Nephron (organoid): ENCODE measurements around the gene FTL.

Experiments used
- H3K27ac Mint-ChIP-seq, 3 experiments: 2 replicates each; pipeline ENCODE4 v1.8.0; 2020; ENCODE audit warnings: mixed read lengths in 3 of 3, mild to moderate bottlenecking in 2 of 3, moderate library complexity in 1 of 3
- H3K27me3 Mint-ChIP-seq: 2 replicates; pipeline ENCODE4 v1.8.0; 2021; ENCODE audit warnings: low read depth, mild to moderate bottlenecking, moderate library complexity, mixed read lengths
- H3K36me3 Mint-ChIP-seq: 2 replicates; pipeline ENCODE4 v1.8.0; 2020; ENCODE audit warnings: low read depth, mixed read lengths
- H3K4me1 Mint-ChIP-seq: 2 replicates; pipeline ENCODE4 v1.8.0; 2020; ENCODE audit warnings: mixed read lengths
- H3K4me3 Mint-ChIP-seq, 3 experiments: 2 replicates each; pipeline ENCODE4 v1.8.0; 2020; ENCODE audit warnings: mild to moderate bottlenecking in 3 of 3, mixed read lengths in 3 of 3, moderate library complexity in 2 of 3
- H3K9me3 Mint-ChIP-seq: 2 replicates; pipeline ENCODE4 v1.8.0; 2020; ENCODE audit warnings: mixed read lengths
- TF ChIP-seq, protein P1 (sequence below), 3 experiments: fragments of 200-600 bp; sonication (generic); IDR thresholded peaks; one replicate each; pipeline ENCODE4 v1.5.0; 2021; ENCODE audit warnings: antibody characterized with exemption in 3 of 3; ENCODE audit not compliant: unreplicated experiment in 3 of 3

Gene FTL

DNA sequence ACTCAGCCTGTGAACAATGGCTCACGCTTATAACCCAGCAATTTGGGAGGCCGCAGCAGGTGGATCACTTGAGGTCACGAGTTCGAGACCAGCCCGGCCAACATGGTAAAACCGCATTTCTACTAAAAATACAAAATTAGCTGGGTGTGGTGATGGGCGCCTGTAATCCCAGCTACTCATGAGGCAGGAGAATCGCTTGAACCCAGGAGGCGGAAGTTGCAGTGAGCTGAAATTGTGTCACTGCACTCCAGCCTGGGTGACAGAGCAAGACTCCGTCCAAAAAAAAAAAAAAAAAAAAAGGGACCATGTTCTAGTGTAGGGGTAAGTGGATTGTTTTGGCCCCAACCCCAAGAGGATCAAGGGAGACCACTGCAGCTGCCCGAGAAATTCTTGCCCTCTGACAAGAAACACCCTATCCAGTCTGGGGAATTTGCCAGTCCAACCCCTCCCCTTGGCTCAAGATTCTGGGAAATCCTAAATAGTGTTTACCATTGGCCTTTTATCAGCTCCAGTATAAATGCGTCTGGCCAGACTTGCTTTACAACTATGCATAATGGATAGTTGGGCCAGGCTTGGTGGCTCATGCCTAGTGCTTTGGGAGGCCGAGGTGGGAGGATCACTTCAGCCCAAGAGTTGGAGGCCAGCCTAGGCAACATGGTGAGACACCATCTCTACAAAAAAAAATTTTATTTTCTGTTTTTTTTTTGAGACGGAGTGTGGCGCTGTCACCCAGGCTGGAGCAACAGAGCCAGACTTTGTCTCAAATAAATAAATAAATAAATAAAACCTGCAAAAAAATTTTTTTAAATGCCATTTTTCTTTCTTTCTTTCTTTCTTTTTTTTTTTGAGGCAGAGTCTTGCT is 36.7 kb upstream of the FTL start:
- peaks cover 3% of the 10 kb centered on the region for H3K4me1 Mint-ChIP-seq
- peaks cover 20% of the 10 kb centered on the region for H3K27me3 Mint-ChIP-seq
- H3K9me3 Mint-ChIP-seq, result no peaks in the 10 kb centered on the region
- TF ChIP-seq, protein P1, sequence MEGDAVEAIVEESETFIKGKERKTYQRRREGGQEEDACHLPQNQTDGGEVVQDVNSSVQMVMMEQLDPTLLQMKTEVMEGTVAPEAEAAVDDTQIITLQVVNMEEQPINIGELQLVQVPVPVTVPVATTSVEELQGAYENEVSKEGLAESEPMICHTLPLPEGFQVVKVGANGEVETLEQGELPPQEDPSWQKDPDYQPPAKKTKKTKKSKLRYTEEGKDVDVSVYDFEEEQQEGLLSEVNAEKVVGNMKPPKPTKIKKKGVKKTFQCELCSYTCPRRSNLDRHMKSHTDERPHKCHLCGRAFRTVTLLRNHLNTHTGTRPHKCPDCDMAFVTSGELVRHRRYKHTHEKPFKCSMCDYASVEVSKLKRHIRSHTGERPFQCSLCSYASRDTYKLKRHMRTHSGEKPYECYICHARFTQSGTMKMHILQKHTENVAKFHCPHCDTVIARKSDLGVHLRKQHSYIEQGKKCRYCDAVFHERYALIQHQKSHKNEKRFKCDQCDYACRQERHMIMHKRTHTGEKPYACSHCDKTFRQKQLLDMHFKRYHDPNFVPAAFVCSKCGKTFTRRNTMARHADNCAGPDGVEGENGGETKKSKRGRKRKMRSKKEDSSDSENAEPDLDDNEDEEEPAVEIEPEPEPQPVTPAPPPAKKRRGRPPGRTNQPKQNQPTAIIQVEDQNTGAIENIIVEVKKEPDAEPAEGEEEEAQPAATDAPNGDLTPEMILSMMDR (IDR thresholded peaks at IDR 0.05; ENCODE audit: unreplicated experiment in 3 of 3), result no peak
- H3K27ac Mint-ChIP-seq, result no peak overlapping the region
- peaks cover 3% of the 10 kb centered on the region for H3K36me3 Mint-ChIP-seq
- H3K4me3 Mint-ChIP-seq, result no peak overlapping the region

DNA sequence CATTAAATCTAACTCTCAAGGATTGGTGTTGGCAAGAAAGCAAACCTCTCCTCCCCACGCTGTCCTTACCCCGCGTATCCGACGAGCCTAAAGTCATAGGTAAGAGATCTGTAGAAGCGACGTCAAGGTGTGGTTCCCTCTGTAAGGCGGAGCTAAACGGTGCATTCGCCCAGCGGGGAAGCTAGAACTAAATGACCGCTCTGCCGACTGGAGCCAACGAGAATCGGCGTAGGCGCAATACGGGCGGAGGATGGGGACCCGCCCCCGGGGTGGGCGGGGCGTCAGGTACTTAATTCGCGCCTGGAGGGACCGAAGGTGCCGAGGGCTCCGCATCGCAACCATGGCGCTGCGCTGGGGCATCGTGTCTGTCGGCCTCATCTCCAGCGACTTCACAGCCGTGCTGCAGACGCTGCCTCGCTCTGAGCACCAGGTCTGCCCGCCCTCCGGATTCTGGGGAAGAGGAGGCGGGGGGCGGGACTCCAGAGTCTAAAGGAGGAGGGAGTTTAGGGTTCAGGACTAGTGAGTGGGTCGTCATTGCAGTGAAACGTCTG is 31.7 kb upstream of the FTL start, which contains the start of gene DHDH:
Gene DHDH, plus strand, starts transcription at position 318 of the 551 bp plus-strand sequence. Its CDS starts 23 bp downstream, at position 341.
- Mint-ChIP-seq H3K27ac (peak within 1 kb of the TSS; percentile 29 to 44 (median 41)), H3K4me1 (peaks cover 16% of the 10 kb centered on the region), H3K27me3 (peaks cover 26% of the 10 kb centered on the region), H3K9me3 (peaks cover 2% of the 10 kb centered on the region), H3K36me3 (no peaks in the 10 kb centered on the region), H3K4me3 (peak within 1 kb of the TSS; percentile 79 to 92 (median 85))
- TF ChIP-seq, protein P1 (IDR thresholded peaks at IDR 0.05; ENCODE audit: unreplicated experiment in 3 of 3), result no peak

DNA sequence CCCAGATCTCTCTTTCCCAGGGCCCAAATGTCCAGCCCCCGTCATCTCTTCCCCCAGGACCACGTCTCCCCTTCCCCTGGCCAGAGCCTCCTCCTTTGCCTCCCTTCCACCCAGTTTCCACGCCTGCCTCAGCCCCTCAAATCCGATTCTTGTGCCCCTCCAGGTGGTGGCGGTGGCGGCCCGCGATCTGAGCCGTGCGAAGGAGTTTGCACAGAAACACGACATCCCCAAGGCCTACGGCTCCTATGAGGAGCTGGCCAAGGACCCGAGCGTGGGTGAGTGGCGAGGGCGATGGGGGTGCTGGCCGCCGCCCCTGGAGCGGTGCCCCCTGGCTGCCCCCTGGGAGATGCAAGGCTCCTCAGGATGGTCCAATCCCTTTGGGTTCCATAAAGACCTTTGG is 30.3 kb upstream of the FTL start:
- Mint-ChIP-seq H3K4me3 (peak overlapping the region in 2 of 3 experiments; percentile 13 to 92), H3K36me3 (peaks cover 10% of the 10 kb centered on the region), H3K27me3 (peaks cover 26% of the 10 kb centered on the region), H3K4me1 (peaks cover 16% of the 10 kb centered on the region), H3K9me3 (peaks cover 2% of the 10 kb centered on the region), H3K27ac (peak overlapping the region in 1 of 3 experiments; percentile 41)
- TF ChIP-seq, protein P1 (IDR thresholded peaks at IDR 0.05; ENCODE audit: unreplicated experiment in 3 of 3), result no peak

DNA sequence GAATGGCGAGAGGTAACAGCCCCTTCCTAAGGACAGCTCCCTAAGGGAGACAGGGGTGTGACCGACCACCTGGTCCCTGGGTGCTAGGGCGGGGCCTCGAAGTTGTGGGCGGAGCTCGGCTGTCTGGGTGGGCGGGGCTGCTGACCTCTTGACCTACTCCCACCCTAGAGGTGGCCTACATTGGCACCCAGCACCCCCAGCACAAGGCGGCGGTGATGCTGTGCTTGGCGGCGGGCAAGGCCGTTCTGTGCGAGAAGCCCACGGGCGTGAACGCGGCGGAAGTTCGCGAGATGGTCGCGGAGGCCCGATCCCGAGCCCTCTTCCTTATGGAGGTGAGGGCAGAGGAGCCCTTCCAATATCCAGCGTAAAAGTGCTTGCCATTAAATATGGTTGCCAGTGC is 29.2 kb upstream of the FTL start:
- TF ChIP-seq, protein P1 (IDR thresholded peaks at IDR 0.05; ENCODE audit: unreplicated experiment in 3 of 3), result no peak
- H3K4me3 Mint-ChIP-seq, result no peak overlapping the region
- no peak overlapping the region for H3K27ac Mint-ChIP-seq
- H3K4me1 Mint-ChIP-seq, result peaks cover 16% of the 10 kb centered on the region
- H3K27me3 Mint-ChIP-seq, result peaks cover 26% of the 10 kb centered on the region
- H3K9me3 Mint-ChIP-seq, result peaks cover 2% of the 10 kb centered on the region
- H3K36me3 Mint-ChIP-seq, result peaks cover 15% of the 10 kb centered on the region

DNA sequence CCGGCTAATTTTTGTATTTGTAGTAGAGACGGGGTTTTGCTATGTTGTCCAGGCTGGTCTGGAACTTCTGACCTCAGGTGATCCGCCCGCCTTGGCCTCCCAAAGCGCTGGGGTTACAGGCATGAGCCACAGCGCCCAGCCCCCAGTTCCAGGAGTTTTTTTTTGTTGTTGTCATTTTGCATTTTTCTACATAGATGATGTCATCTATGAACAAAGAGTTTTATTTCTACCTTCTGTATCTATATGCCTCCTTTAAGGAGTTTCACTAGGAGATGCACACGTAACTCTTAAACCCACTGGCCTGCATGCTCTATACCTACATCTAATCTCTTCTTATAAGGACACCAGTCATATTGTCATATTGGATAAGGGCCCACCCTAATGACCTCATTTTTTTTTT is 26.9 kb upstream of the FTL start:
- Mint-ChIP-seq H3K9me3 (peaks cover 5% of the 10 kb centered on the region), H3K27me3 (peaks cover 11% of the 10 kb centered on the region), H3K4me1 (peaks cover 14% of the 10 kb centered on the region), H3K27ac (peak overlapping the region in 1 of 3 experiments; percentile 30), H3K36me3 (peaks cover 21% of the 10 kb centered on the region), H3K4me3 (peak overlapping the region in 1 of 3 experiments; percentile 46)
- TF ChIP-seq, protein P1 (IDR thresholded peaks at IDR 0.05; ENCODE audit: unreplicated experiment in 3 of 3), result no peak
